ENCODE measurements around the gene GPR61. TPM values are rescaled to one million over a fixed set of nuclear protein-coding genes. Genes with fewer than 3 reads are reported as not detected.

The GPR61 gene
- total RNA-seq, 1 donor from 2014 or later, result 0.76 TPM

DNA sequence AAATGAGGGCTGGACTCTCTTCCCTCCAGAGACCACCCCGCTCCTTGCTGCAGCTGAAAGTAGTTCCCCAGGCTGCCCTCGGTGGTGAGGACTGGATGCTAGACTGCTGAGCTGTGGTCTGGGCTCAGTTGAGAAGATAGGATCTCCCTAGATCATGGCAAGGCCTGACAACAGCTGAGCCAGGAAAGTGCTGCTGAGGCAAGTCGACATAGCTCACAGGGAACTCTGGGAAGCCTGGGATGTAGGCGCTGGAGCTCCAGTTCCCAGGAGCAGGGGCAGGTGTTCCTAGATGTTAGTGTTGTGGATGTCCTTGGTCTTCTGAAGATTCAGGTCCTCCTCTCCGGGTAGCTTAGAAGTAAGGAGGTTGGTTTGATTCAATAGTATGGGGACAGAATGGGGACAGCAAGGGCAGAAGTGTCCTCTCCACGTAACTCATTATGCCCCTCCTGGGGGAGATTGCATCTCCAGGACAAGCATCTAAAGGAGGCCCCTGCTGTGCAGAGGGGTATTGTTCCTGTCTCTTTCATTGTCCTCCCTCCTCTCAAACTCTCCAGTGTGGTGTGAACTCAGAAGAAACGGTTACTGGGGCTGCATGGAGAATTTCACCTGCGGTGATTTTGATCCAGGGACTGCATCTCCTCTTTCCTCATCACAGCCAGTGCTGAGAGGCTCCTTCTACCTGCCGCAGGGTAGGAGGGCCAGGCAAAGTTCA lies 42.1 kb upstream of the GPR61 start:
- Mint-ChIP-seq H3K9me3 (ENCODE audit: unreplicated experiment) (peaks cover 11% of the 10 kb centered on the region), H3K4me1 (ENCODE audit: low read depth, unreplicated experiment) (peaks cover 58% of the 10 kb centered on the region), H3K27me3 (ENCODE audit: unreplicated experiment) (peaks cover 11% of the 10 kb centered on the region), H3K4me3 (ENCODE audit: unreplicated experiment) (peak overlapping the region; percentile 19), H3K27ac (ENCODE audit: unreplicated experiment) (peak overlapping the region; percentile 44), H3K36me3 (ENCODE audit: unreplicated experiment) (peaks cover 7% of the 10 kb centered on the region)
- DNase-seq, result no peak
- TF ChIP-seq CTCF (IDR thresholded peaks at IDR 0.05; ENCODE audit: partially characterized antibody, unreplicated experiment), result no peak

- Mint-ChIP-seq H3K4me1 (ENCODE audit: low read depth, unreplicated experiment) (peaks cover 55% of the 10 kb centered on the region), H3K4me3 (ENCODE audit: unreplicated experiment) (peak overlapping the region; percentile 52)
These were observed 41.4 kb upstream of the GPR61 start for GRCh38 chr1:109498161-109498801.

DNA sequence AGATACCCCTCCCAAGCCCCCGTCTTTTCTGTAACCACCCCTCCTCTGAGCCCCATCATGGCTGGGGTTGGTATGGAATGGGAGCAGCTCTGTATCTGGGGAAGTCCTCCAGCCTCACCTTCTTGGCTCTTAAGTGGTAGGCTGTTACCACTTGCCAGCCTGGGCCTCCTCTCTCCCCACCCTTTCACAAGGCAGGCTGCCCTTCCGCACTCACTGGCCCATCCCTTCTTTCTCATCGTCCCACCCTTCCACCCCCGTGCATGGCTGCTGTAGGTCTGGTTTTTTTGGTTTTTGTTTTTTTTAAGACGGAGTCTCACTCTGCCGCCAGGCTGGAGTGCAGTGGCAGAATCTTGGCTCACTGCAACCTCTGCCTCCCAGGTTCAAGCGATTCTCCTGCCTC lies 40.6 kb upstream of the GPR61 start:
- Mint-ChIP-seq H3K27me3 (ENCODE audit: unreplicated experiment) (peaks cover 12% of the 10 kb centered on the region), H3K4me3 (ENCODE audit: unreplicated experiment) (peak overlapping the region; percentile 73), H3K36me3 (ENCODE audit: unreplicated experiment) (peaks cover 7% of the 10 kb centered on the region), H3K4me1 (ENCODE audit: low read depth, unreplicated experiment) (peaks cover 54% of the 10 kb centered on the region), H3K9me3 (ENCODE audit: unreplicated experiment) (peaks cover 9% of the 10 kb centered on the region), H3K27ac (ENCODE audit: unreplicated experiment) (peak overlapping the region; percentile 83)
- no peak for TF ChIP-seq CTCF (IDR thresholded peaks at IDR 0.05; ENCODE audit: partially characterized antibody, unreplicated experiment)
- DNase-seq, result no peak

More at GRCh38 chr1:109498161-109498801, 41.4 kb upstream of the GPR61 start:
- Mint-ChIP-seq H3K36me3 (ENCODE audit: unreplicated experiment) (peaks cover 7% of the 10 kb centered on the region), H3K27ac (ENCODE audit: unreplicated experiment) (peak overlapping the region; percentile 88), H3K27me3 (ENCODE audit: unreplicated experiment) (peaks cover 12% of the 10 kb centered on the region), H3K9me3 (ENCODE audit: unreplicated experiment) (peaks cover 9% of the 10 kb centered on the region)
- peak; percentile 91 for DNase-seq
- peak; percentile 81 for TF ChIP-seq CTCF (IDR thresholded peaks at IDR 0.05; ENCODE audit: partially characterized antibody, unreplicated experiment)

- peak overlapping the region; percentile 83 for H3K27ac Mint-ChIP-seq (ENCODE audit: unreplicated experiment)
- H3K4me3 Mint-ChIP-seq (ENCODE audit: unreplicated experiment), result peak overlapping the region; percentile 73
- peak; percentile 49 for DNase-seq
- peaks cover 7% of the 10 kb centered on the region for H3K36me3 Mint-ChIP-seq (ENCODE audit: unreplicated experiment)
- H3K4me1 Mint-ChIP-seq (ENCODE audit: low read depth, unreplicated experiment), result peaks cover 54% of the 10 kb centered on the region
- peaks cover 9% of the 10 kb centered on the region for H3K27me3 Mint-ChIP-seq (ENCODE audit: unreplicated experiment)
- H3K9me3 Mint-ChIP-seq (ENCODE audit: unreplicated experiment), result peaks cover 9% of the 10 kb centered on the region
- TF ChIP-seq CTCF (IDR thresholded peaks at IDR 0.05; ENCODE audit: partially characterized antibody, unreplicated experiment), result peak; percentile 45
These were observed 39.8 kb upstream of the GPR61 start for GRCh38 chr1:109499661-109500536.
